ENCODE data around the gene BDH1. TPM values are rescaled to one million over a fixed set of nuclear protein-coding genes. Genes with fewer than 3 reads are reported as not detected.

BDH1 gene
- total RNA-seq, 1 donor from 2014 or later = 1.5 TPM

GRCh38 chr3:197475997-197476525 lies 79.7 kb downstream of the BDH1 start:
- Histone ChIP-seq H3K4me2 (ENCODE audit: low read length) (no peak overlapping the region), H2AFZ (ENCODE audit: low read depth, low read length) (no peak overlapping the region), H4K20me1 (ENCODE audit: insufficient read depth, low read length) (no peaks in the 10 kb centered on the region), H3K27ac (ENCODE audit: low read depth, low read length) (no peak overlapping the region), H3K27me3 (ENCODE audit: insufficient read depth, low read length) (no peaks in the 10 kb centered on the region), H3K9ac (ENCODE audit: low read length) (no peak overlapping the region), H3K4me1 (ENCODE audit: insufficient read depth, low read length) (peaks cover 17% of the 10 kb centered on the region), H3K9me3 (ENCODE audit: insufficient read depth, low read depth, low read length) (no peaks in the 10 kb centered on the region), H3K79me2 (ENCODE audit: insufficient read depth, low read length) (peaks cover 4% of the 10 kb centered on the region), H3K4me3 (ENCODE audit: insufficient read depth, low read depth, low read length) (no peak overlapping the region), H3K36me3 (ENCODE audit: insufficient read depth, low read length) (no peaks in the 10 kb centered on the region)
- Mint-ChIP-seq H3K36me3 (ENCODE audit: low read depth, unreplicated experiment) (peaks cover 2% of the 10 kb centered on the region), H3K4me3 (ENCODE audit: unreplicated experiment) (no peak overlapping the region), H3K9me3 (ENCODE audit: unreplicated experiment) (no peaks in the 10 kb centered on the region), H3K4me1 (ENCODE audit: low read depth, unreplicated experiment) (peaks cover 20% of the 10 kb centered on the region), H3K27me3 (ENCODE audit: low read depth, unreplicated experiment) (peaks cover 5% of the 10 kb centered on the region), H3K27ac (ENCODE audit: unreplicated experiment) (no peak overlapping the region)
- FAIRE-seq = no peak
- TF ChIP-seq CTCF (IDR thresholded peaks at IDR 0.05; ENCODE audit: insufficient read depth, low read depth, low read length) = no peak
- TF ChIP-seq EZH2 (IDR thresholded peaks at IDR 0.05; ENCODE audit: insufficient read depth, low read length) = no peak
- no peak for DNase-seq (ENCODE audit: low read depth)

GRCh38 chr3:197475514-197475913 lies 80.3 kb downstream of the BDH1 start:
- Mint-ChIP-seq H3K36me3 (ENCODE audit: low read depth, unreplicated experiment) (peaks cover 2% of the 10 kb centered on the region), H3K27ac (ENCODE audit: unreplicated experiment) (no peak overlapping the region), H3K4me3 (ENCODE audit: unreplicated experiment) (no peak overlapping the region), H3K27me3 (ENCODE audit: low read depth, unreplicated experiment) (peaks cover 5% of the 10 kb centered on the region), H3K4me1 (ENCODE audit: low read depth, unreplicated experiment) (peaks cover 22% of the 10 kb centered on the region), H3K9me3 (ENCODE audit: unreplicated experiment) (no peaks in the 10 kb centered on the region)
- H3K4me2 ChIP-seq (ENCODE audit: low read length) = no peak overlapping the region
- H3K4me3 ChIP-seq (ENCODE audit: insufficient read depth, low read depth, low read length) = no peak overlapping the region
- DNase-seq (ENCODE audit: low read depth) = no peak
- H3K27ac ChIP-seq (ENCODE audit: low read depth, low read length) = no peak overlapping the region
- peaks cover 14% of the 10 kb centered on the region for H3K4me1 ChIP-seq (ENCODE audit: insufficient read depth, low read length)
- H3K36me3 ChIP-seq (ENCODE audit: insufficient read depth, low read length) = no peaks in the 10 kb centered on the region
- TF ChIP-seq CTCF (IDR thresholded peaks at IDR 0.05; ENCODE audit: insufficient read depth, low read depth, low read length) (no peak), EZH2 (IDR thresholded peaks at IDR 0.05; ENCODE audit: insufficient read depth, low read length) (no peak)
- H3K27me3 ChIP-seq (ENCODE audit: insufficient read depth, low read length) = no peaks in the 10 kb centered on the region
- no peak overlapping the region for H2AFZ ChIP-seq (ENCODE audit: low read depth, low read length)
- no peak overlapping the region for H3K9ac ChIP-seq (ENCODE audit: low read length)
- no peak for FAIRE-seq
- H4K20me1 ChIP-seq (ENCODE audit: insufficient read depth, low read length) = no peaks in the 10 kb centered on the region
- peaks cover 3% of the 10 kb centered on the region for H3K79me2 ChIP-seq (ENCODE audit: insufficient read depth, low read length)
- H3K9me3 ChIP-seq (ENCODE audit: insufficient read depth, low read depth, low read length) = no peaks in the 10 kb centered on the region

- Mint-ChIP-seq H3K4me1 (ENCODE audit: low read depth, unreplicated experiment) (peaks cover 29% of the 10 kb centered on the region), H3K9me3 (ENCODE audit: unreplicated experiment) (no peaks in the 10 kb centered on the region), H3K27me3 (ENCODE audit: low read depth, unreplicated experiment) (peaks cover 5% of the 10 kb centered on the region), H3K4me3 (ENCODE audit: unreplicated experiment) (no peak overlapping the region), H3K36me3 (ENCODE audit: low read depth, unreplicated experiment) (peaks cover 2% of the 10 kb centered on the region), H3K27ac (ENCODE audit: unreplicated experiment) (no peak overlapping the region)
- H3K27me3 ChIP-seq (ENCODE audit: insufficient read depth, low read length) = no peaks in the 10 kb centered on the region
- no peak for TF ChIP-seq EZH2 (IDR thresholded peaks at IDR 0.05; ENCODE audit: insufficient read depth, low read length)
- H2AFZ ChIP-seq (ENCODE audit: low read depth, low read length) = no peak overlapping the region
- no peak for DNase-seq (ENCODE audit: low read depth)
- no peak for FAIRE-seq
- H3K9me3 ChIP-seq (ENCODE audit: insufficient read depth, low read depth, low read length) = no peaks in the 10 kb centered on the region
- no peak overlapping the region for H3K4me3 ChIP-seq (ENCODE audit: insufficient read depth, low read depth, low read length)
- no peak overlapping the region for H3K4me2 ChIP-seq (ENCODE audit: low read length)
- H3K27ac ChIP-seq (ENCODE audit: low read depth, low read length) = no peak overlapping the region
- no peaks in the 10 kb centered on the region for H3K79me2 ChIP-seq (ENCODE audit: insufficient read depth, low read length)
- no peaks in the 10 kb centered on the region for H4K20me1 ChIP-seq (ENCODE audit: insufficient read depth, low read length)
- H3K9ac ChIP-seq (ENCODE audit: low read length) = no peak overlapping the region
- H3K4me1 ChIP-seq (ENCODE audit: insufficient read depth, low read length) = peaks cover 10% of the 10 kb centered on the region
- no peaks in the 10 kb centered on the region for H3K36me3 ChIP-seq (ENCODE audit: insufficient read depth, low read length)
Observed at GRCh38 chr3:197472151-197472550, 83.6 kb downstream of the BDH1 start.

Data from astrocyte (in vitro differentiated cells and primary cell).